Activated CD4-positive, alpha-beta T cell treated with anti-CD3 and anti-CD28 coated beads, Interleukin-2, Interleukin-4, amounts not matched to agents 100 ng/mL and 50 ng/mL, durations not matched to agents 16 hours and 8 hours (primary cell): Measurements from ENCODE around the gene PPFIA1.
"Not testable (repeated sequence)": the region's sequence is repeated elsewhere in the genome, so short reads cannot be mapped to it uniquely, and the experiment has no call there.

Experiments used
- DNase-seq: peaks from one replicate; pipeline ENCODE4 v3.0.0-alpha.2; 2020; ENCODE audit warnings: low spot score

Gene PPFIA1

DNA sequence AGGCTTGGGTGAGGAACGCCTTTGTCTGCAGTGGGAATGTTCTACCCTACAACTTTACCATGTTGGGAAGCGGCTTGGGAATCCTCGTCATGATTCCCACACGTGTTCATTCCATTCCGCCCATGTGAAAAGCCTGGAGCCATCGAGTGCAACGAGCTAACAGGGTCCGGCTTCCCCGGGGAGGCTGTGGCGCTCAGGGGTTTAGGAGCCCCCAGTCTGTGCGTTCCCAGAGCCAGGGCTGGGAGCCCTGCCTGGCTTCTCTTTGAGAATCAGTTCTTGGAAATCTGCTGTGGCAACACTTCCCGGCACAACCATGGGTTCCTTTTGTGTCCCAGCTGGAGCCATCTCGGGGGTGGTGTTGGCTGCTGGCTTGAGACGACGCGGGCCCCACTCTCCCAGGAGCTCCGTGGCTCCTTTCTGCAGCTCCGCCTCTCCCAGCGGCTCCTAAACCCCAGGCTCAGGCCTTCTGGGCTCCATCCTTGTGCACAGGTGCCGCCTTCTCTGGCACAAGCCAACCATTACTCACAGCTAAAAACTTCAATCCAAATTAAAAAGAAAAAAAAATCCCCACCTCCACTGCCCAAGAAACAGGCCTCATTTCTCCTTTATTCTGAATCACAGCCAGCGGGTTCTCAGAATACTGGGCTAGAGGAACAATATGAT is 18.7 kb upstream of the PPFIA1 start:
- DNase-seq, result no peak

GRCh38 chr11:70252844-70253243 is 17.6 kb upstream of the PPFIA1 start:
- DNase-seq, result no peak

DNA sequence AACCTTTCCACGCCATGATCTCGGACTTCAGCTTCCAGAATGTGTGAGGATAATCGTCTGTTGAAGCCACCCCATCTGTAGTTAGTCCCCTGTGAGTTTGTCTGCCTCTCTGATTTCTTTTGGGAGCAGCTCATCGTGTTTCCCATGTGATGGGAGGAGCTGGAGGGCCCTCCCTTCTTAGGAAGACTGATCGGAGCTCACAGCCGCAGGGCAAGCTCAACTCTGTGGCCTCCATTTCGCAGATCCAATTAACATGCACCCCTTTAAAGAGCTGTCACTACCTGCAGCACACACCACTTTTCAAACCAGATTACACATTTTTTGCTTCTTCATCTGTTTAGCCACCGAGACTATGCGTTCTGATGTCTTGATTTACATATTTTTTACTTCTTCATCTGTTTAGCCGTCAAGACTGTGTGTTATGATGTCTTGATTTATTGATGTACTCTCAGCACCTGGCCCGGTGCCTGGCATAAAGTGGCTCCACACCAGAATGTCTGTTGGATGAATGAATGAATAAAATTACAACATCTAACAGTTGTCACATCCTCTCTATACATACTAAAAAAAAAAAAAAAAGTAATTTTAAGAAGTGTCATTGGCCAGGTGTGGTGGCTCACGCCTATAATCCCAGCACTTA is 14.9 kb upstream of the PPFIA1 start:
- DNase-seq, result no peak

GRCh38 chr11:70259077-70259476 is 11.4 kb upstream of the PPFIA1 start:
- not testable (repeated sequence) for DNase-seq

DNA sequence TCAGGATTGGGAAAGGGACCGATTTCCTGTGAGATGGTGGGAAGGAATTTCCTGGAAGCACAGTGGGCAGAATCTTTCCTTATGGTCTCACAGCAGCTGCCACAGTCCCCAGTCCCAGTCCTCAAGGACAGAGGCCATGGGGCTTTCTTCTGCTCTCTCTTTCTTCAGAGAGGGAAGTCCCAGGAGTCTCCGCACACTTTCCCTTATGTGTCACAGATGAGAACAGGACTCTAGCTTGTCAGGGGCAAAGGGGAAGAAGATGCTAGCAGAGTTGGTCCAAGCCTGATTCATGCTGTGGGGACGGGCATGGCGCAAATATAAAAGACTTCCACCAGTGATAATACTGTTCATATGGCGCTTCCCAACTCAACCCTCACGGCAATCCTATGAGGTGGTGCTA is 7.5 kb upstream of the PPFIA1 start:
- DNase-seq, result no peak

GRCh38 chr11:70263363-70263762 is 7.1 kb upstream of the PPFIA1 start:
- no peak for DNase-seq

DNA sequence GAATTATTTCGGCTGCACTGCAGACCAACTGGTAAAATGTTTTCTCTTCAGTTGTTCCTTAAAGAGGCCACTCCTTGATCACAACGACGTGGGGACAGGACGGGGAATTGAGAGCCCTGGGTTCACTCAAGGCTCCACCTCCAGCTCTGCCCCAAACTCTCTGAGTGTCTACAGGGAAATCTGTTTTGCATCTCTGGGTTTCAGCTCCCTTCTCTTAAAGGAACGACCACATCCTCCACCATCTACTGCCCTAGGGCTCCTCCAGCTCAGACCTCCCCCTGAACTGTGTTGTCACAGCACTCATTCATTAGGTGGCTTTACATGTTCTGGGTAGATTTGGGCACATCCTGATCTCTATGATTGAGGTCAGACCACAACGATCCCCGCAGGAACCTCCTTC is 5.1 kb upstream of the PPFIA1 start:
- DNase-seq, result no peak

- DNase-seq, result no peak
These were observed 3.0 kb upstream of the PPFIA1 start for GRCh38 chr11:70267405-70267950.

GRCh38 chr11:70268526-70268925 is 2.0 kb upstream of the PPFIA1 start:
- DNase-seq, result no peak

DNA sequence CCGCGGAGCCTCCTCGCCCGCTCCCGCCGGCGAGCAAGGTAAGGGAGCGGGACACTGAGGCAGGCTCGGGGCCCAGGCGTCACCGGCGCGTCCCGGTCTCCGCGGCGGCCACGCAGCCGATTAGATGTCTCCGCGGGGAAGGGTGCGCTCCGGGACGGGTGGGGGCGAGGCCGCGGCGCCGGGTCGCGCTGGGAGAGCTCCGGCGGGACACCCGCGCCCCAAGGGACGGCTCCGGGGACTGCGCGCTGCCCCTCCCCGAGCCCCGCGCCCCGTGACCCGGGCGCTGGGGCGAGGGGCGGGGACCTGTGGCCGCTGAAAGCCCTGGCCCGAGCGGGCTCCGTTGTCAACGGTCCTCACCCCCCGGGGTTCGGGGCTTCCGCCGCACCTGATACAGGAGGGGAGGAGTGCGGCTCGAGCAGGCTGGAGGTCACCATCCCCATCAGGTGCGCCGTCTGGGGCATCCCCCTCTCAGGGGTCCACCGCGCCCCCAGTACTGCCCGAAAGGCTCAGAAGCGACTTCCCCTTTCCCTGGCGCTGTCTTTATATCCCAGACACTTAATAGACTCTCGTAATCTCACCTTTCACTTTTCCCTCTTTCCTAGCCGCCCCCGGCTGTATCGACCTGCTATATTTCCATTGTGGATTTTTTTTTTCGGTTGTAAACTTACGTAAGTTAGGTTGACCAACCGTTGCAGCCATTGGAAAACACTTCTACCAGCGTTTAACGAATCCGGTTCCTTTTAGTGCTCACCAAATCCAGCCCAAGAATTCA is 573 bp downstream of the PPFIA1 start:
- DNase-seq, result peak; percentile 17

- DNase-seq, result no peak
These were observed 1.1 kb downstream of the PPFIA1 start for GRCh38 chr11:70271649-70271953.

GRCh38 chr11:70272009-70272408 is 1.5 kb downstream of the PPFIA1 start:
- no peak for DNase-seq

DNA sequence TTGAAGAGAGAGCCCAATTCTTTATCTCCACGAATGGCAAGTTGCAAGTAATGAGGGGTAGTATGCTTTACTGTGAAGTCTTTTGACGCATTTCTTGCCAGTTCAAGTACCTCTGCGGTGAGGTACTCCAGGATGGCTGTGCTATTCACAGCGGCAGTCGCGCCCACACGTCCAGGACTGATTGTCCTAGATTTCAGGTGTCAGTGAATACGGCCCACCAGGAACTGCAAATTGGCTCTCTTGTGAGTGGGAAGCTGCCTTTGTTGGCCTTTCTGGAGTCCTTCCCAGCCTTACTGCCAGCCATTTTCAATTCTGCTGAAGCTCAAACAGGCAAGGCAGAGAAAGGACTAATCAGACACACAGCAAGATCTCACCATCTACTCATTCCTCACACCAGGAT is 8.5 kb downstream of the PPFIA1 start:
- DNase-seq, result no peak

DNA sequence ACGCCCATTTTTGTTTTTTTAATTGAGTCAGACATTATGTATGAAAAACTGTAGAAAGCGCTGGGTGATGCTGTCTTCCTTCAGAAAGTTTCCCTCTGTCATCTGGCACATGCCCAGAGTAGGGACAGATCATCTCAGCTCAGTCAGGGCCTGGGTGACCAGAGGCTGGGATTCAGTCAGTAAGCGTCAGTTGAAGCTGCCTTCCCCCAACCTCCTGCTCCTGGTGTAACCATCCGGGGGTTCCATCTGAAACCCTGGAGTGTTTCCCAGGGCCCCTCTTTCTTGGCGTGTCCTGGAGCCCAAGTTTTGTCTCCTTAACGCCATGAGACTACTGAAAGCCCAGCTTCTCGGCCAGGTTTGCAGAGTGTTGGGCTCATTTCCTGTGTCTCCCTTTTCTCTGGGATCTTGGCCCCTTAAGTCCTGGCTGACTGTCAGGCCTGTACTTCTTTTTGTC is 10.7 kb downstream of the PPFIA1 start:
- no peak for DNase-seq

DNA sequence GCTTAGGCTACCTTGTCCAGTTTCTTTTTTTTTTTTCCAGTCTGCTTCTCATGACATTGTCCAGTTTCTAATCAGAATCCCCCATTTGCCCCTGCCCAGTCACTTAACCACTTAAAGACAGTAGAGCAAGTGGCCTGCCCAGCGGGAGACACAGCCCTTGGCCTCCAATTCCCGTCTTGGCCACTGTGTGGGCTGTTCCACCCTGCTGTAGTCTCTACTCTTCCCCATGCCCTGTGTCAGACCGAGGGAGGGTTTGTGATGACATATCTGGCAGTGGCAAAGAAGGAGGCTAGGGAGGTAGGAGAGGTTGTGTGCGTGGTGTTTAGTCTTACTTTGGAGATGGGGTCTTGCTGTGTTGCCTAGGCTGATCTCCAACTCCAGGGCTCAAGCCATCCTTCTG is 11.5 kb downstream of the PPFIA1 start:
- no peak for DNase-seq

DNA sequence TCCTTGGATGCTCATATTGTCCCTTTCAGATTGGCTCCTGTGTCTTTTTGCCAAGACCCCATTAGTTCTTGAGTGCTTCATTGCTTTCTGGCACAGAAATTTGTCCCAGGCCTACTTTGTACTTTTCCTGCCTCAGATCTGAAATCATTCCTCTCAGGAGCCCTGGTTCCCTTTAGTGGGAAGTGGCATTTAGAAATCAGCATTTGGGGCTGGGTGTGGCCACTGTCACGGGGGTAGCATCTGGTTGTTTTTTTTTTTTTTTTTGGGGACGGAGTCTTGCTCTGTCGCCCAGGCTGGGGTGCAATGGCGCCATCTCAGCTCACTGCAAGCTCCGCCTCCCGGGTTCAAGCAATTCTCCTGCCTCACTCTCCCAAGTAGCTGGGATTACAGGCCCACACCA is 18.2 kb downstream of the PPFIA1 start:
- no peak for DNase-seq

DNA sequence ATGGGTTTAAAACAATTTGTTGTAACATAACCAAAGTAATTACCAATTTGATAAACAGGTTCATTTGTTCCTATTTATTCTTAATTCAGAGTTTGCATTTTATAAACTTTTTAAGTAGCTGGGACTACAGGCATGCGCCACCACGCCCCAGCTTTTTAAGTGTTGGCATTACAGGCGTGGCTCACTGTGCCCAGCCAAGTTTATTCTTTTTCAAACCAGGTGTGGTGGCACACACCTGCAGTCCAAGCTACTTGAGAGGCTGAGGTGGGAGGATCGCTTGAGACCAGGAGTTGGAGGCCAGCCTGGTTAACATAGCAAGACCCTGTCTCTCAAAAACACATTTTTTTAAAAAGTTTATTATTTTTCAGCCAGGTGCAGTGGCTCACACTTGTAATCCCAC is 19.1 kb downstream of the PPFIA1 start:
- DNase-seq, result no peak

GRCh38 chr11:70290361-70291065 is 20.0 kb downstream of the PPFIA1 start:
- DNase-seq, result no peak

- DNase-seq, result no peak
These were observed 21.7 kb downstream of the PPFIA1 start for GRCh38 chr11:70292166-70292565.

- DNase-seq, result no peak
These were observed 22.4 kb downstream of the PPFIA1 start for GRCh38 chr11:70292863-70293262.

- DNase-seq, result not testable (repeated sequence)
These were observed 24.7 kb downstream of the PPFIA1 start for GRCh38 chr11:70295166-70295565.

DNA sequence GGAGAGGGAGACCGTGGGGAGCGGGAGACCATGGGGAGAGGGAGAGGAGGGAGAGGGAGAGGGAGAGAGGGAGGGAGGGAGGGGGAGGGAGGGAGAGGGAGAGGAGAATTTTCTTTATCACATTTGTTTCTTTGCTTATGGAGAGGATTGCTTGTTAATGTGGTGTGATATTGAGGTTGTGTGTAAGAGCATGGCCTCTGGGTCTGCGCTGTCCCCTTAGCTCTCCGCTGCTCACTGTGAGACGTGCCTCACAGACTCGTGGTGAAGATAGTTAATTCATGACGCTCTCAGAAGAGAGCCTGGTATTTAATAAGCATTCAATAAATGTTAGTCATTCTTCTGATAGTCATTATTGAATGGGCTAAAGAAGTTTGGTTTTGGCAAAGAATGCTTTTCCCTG is 26.2 kb downstream of the PPFIA1 start:
- DNase-seq, result no peak
